GM23338 (cell line): ENCODE data around the gene OSBPL7. TPM values are rescaled to one million over a fixed set of nuclear protein-coding genes. Genes with fewer than 3 reads are reported as not detected.

ENCODE experiments used
- ATAC-seq: fragments of 200-7000 bp; cut with Tn5 transposase; 3 replicates; pipeline ENCODE4 v1.9.1; 2020
- DNase-seq: peaks from one replicate; pipeline ENCODE4 v3.0.0-alpha.2; 2015; ENCODE audit warnings: low spot score
- H2AFZ ChIP-seq: fragments of 200-600 bp; sonication (generic); 2 replicates; pipeline ENCODE4 v1.8.0; 2016; ENCODE audit warnings: antibody characterized with exemption, mild to moderate bottlenecking, moderate library complexity
- H3F3A ChIP-seq: fragments of 200-600 bp; sonication (generic); replicated peaks from 2 replicates; pipeline ENCODE4 v1.8.0; 2017; ENCODE audit warnings: antibody characterized with exemption, mixed run types, low read depth
- H3K27ac ChIP-seq: fragments of 200-600 bp; sonication (generic); 2 replicates; pipeline ENCODE4 v1.6.1; 2016; ENCODE audit warnings: low read depth
- H3K27me3 ChIP-seq: fragments of 200-600 bp; sonication (generic); 2 replicates; pipeline ENCODE4 v1.8.0; 2016; ENCODE audit warnings: mild to moderate bottlenecking, mixed run types, moderate library complexity; ENCODE audit not compliant: insufficient read depth
- H3K36me3 ChIP-seq: fragments of 200-600 bp; sonication (generic); 2 replicates; pipeline ENCODE4 v1.8.0; 2016; ENCODE audit warnings: mild to moderate bottlenecking; ENCODE audit not compliant: insufficient read depth
- H3K4me1 ChIP-seq: fragments of 200-600 bp; sonication (generic); 2 replicates; pipeline ENCODE4 v1.8.0; 2016; ENCODE audit warnings: mild to moderate bottlenecking, moderate library complexity; ENCODE audit not compliant: insufficient read depth
- H3K4me2 ChIP-seq: fragments of 200-600 bp; sonication (generic); 2 replicates; pipeline ENCODE4 v1.7.1; 2017; ENCODE audit warnings: mixed run types
- H3K4me3 ChIP-seq: fragments of 200-600 bp; sonication (generic); 2 replicates; pipeline ENCODE4 v1.6.1; 2016; ENCODE audit warnings: mixed run types
- H3K79me2 ChIP-seq: fragments of 200-600 bp; sonication (generic); replicated peaks from 2 replicates; pipeline ENCODE4 v1.8.0; 2017; ENCODE audit warnings: mild to moderate bottlenecking; ENCODE audit not compliant: insufficient read depth
- H3K9me2 ChIP-seq: fragments of 200-600 bp; sonication (generic); 2 replicates; pipeline ENCODE4 v1.8.0; 2017; ENCODE audit not compliant: insufficient read depth
- H4K20me1 ChIP-seq: fragments of 200-600 bp; sonication (generic); replicated peaks from 2 replicates; pipeline ENCODE4 v1.8.0; 2017; ENCODE audit warnings: mild to moderate bottlenecking; ENCODE audit not compliant: insufficient read depth
- H3K27ac Mint-ChIP-seq: 2 replicates; pipeline ENCODE4 v1.8.0; 2020; ENCODE audit warnings: inconsistent platforms, mild to moderate bottlenecking, moderate library complexity, mixed read lengths
- H3K27me3 Mint-ChIP-seq: 3 replicates; pipeline ENCODE4 v1.8.0; 2022; ENCODE audit warnings: low read depth, mild to moderate bottlenecking, moderate library complexity, mixed read lengths, inconsistent platforms; ENCODE audit not compliant: insufficient read depth, poor library complexity
- H3K36me3 Mint-ChIP-seq: 3 replicates; pipeline ENCODE4 v1.8.0; 2021; ENCODE audit warnings: low read depth, mild to moderate bottlenecking, inconsistent platforms, moderate library complexity, mixed read lengths
- H3K4me1 Mint-ChIP-seq: 3 replicates; pipeline ENCODE4 v1.8.0; 2020; ENCODE audit warnings: mild to moderate bottlenecking, inconsistent platforms, mixed read lengths
- H3K4me3 Mint-ChIP-seq: 3 replicates; pipeline ENCODE4 v1.8.0; 2021; ENCODE audit warnings: moderate library complexity, mild to moderate bottlenecking, inconsistent platforms, mixed read lengths
- H3K9me3 Mint-ChIP-seq: 3 replicates; pipeline ENCODE4 v1.8.0; 2020; ENCODE audit warnings: moderate library complexity, mild to moderate bottlenecking, inconsistent platforms, mixed read lengths
- CREB1 ChIP-seq: fragments of 250-450 bp; sonication (Bioruptor Pico); IDR thresholded peaks from 2 replicates; pipeline ENCODE4 v1.5.0; 2020; ENCODE audit warnings: low read depth, mild to moderate bottlenecking, moderate library complexity
- CTCF ChIP-seq, 2 experiments: fragments of 200-600 bp in 1 of 2; sonication (generic) in 1 of 2; conservative IDR thresholded peaks; 2 replicates each; pipeline versions ENCODE4 v1.5.1 to v1.6.1; 2016 to 2017; ENCODE audit warnings: antibody characterized with exemption in 2 of 2, low read depth in 2 of 2, mild to moderate bottlenecking in 2 of 2, moderate library complexity in 1 of 2
- ETS1 ChIP-seq: IDR thresholded peaks from 2 replicates; pipeline ENCODE4 v1.6.1; 2016; ENCODE audit warnings: antibody characterized with exemption
- EZH2 ChIP-seq: fragments of 200-600 bp; sonication (generic); IDR thresholded peaks from one replicate; pipeline ENCODE4 v1.8.0; 2017; ENCODE audit warnings: antibody characterized with exemption, mild to moderate bottlenecking, low read depth; ENCODE audit not compliant: unreplicated experiment
- EZH2phosphoT487 ChIP-seq: fragments of 200-600 bp; sonication (generic); IDR thresholded peaks from one replicate; pipeline ENCODE4 v1.8.1; 2018; ENCODE audit warnings: antibody characterized with exemption; ENCODE audit not compliant: unreplicated experiment
- JUNB ChIP-seq: IDR thresholded peaks from one replicate; pipeline ENCODE4 v1.6.1; 2016; ENCODE audit warnings: antibody characterized with exemption; ENCODE audit not compliant: unreplicated experiment
- NANOG ChIP-seq: IDR thresholded peaks from 2 replicates; pipeline ENCODE4 v1.6.1; 2016; ENCODE audit warnings: antibody characterized with exemption, borderline replicate concordance
- POLR2AphosphoS5 ChIP-seq: IDR thresholded peaks from 2 replicates; pipeline ENCODE4 v1.6.1; 2016; ENCODE audit warnings: antibody characterized with exemption, low read depth
- REST ChIP-seq: IDR thresholded peaks from one replicate; pipeline ENCODE4 v1.6.1; 2018; ENCODE audit warnings: antibody characterized with exemption; ENCODE audit not compliant: unreplicated experiment
- STAT1 ChIP-seq: IDR thresholded peaks from one replicate; pipeline ENCODE4 v1.6.1; 2016; ENCODE audit warnings: antibody characterized with exemption; ENCODE audit not compliant: unreplicated experiment
- ZNF114 ChIP-seq: fragments of 250-450 bp; sonication (Bioruptor Pico); IDR thresholded peaks from 2 replicates; pipeline ENCODE4 v1.5.0; 2020; ENCODE audit warnings: mild to moderate bottlenecking, moderate library complexity
- ZNF331 ChIP-seq: fragments of 250-450 bp; sonication (Bioruptor Pico); IDR thresholded peaks from 2 replicates; pipeline ENCODE4 v1.5.0; 2020; ENCODE audit warnings: low read depth, mild to moderate bottlenecking, moderate library complexity
- ZNF462 ChIP-seq: fragments of 250-450 bp; sonication (Bioruptor Pico); IDR thresholded peaks from 2 replicates; pipeline ENCODE4 v1.5.0; 2020; ENCODE audit warnings: mild to moderate bottlenecking, moderate library complexity
- polyA plus RNA-seq: library from polyadenylated mRNA; unstranded; fragments of >200 nt; fragmentation: Nextera tagmentation; extraction: Ambion mirVana; gene quantifications from 2 replicates; pipeline ENCODE4 v1.2.1, GENCODE V29; 2016
- total RNA-seq: library from RNA; depleted of rRNA; stranded (reverse); fragments of >200 nt; shearing (Covaris generic); gene quantifications from 2 replicates; pipeline ENCODE4 v1.2.3, GENCODE V29; 2014

OSBPL7 gene
- total and polyA plus RNA-seq, 2 experiments from 2014 or later = 3.4 to 8.1 TPM

- Histone ChIP-seq H3K4me2 (no peak overlapping the region), H3F3A (no peaks in the 10 kb centered on the region), H3K79me2 (no peaks in the 10 kb centered on the region; the same call in 1 of the 2 replicates), H3K9me2 (no peaks in the 10 kb centered on the region), H3K27me3 (peaks cover 4% of the 10 kb centered on the region), H3K4me1 (peaks cover 6% of the 10 kb centered on the region; the same call in 1 of the 2 replicates), H3K4me3 (no peak overlapping the region), H2AFZ (no peak overlapping the region), H4K20me1 (no peaks in the 10 kb centered on the region), H3K27ac (no peak overlapping the region), H3K36me3 (no peaks in the 10 kb centered on the region)
- Mint-ChIP-seq H3K4me3 (no peak overlapping the region), H3K4me1 (peaks cover 14% of the 10 kb centered on the region), H3K9me3 (no peaks in the 10 kb centered on the region; the same call in 2 of the 3 replicates), H3K27ac (no peak overlapping the region), H3K27me3 (peaks cover 28% of the 10 kb centered on the region), H3K36me3 (peaks cover 3% of the 10 kb centered on the region; the same call in 1 of the 3 replicates)
- ATAC-seq = no peak
- no peak for DNase-seq
- TF ChIP-seq POLR2AphosphoS5 (no peak), STAT1 (no peak), ZNF462 (CRISPR knock-in tag) (no peak), NANOG (no peak), ETS1 (no peak), EZH2phosphoT487 (no peak), ZNF114 (CRISPR knock-in tag) (no peak), JUNB (no peak), CREB1 (CRISPR knock-in tag) (no peak), EZH2 (no peak), ZNF331 (CRISPR knock-in tag) (no peak), REST (no peak), CTCF (conservative IDR thresholded peaks at IDR 0.05; ENCODE audit: low read depth in 2 of 2) (no peak)
Measured at GRCh38 chr17:47837401-47838039, 15.9 kb upstream of the OSBPL7 start.
